HL-60 (cell line): ENCODE measurements around the gene ACSF3.

ENCODE experiments used
- CTCF ChIP-seq: IDR thresholded peaks from one replicate; pipeline ENCODE4 v1.5.1; 2011; ENCODE audit warnings: low read length, control low read depth, inconsistent platforms; ENCODE audit not compliant: insufficient read depth
- GABPA ChIP-seq: IDR thresholded peaks from 2 replicates; pipeline ENCODE4 v1.6.1; 2012; ENCODE audit warnings: low read depth
- POLR2AphosphoS5 ChIP-seq: IDR thresholded peaks from 2 replicates; pipeline ENCODE4 v1.6.1; 2012; ENCODE audit warnings: low read depth

GRCh38 chr16:89052191-89052889 lies 41.3 kb upstream of the ACSF3 start:
- no peak for TF ChIP-seq CTCF
- no peak for TF ChIP-seq GABPA
- TF ChIP-seq POLR2AphosphoS5: no peak
